GM18909 (cell line): Measurements from ENCODE around the gene GRP.

Experiments used
- ATAC-seq: cut with Tn5 transposase; IDR thresholded peaks from one replicate; pipeline ENCODE4 v1.9.1; 2021; ENCODE audit warnings: mild to moderate bottlenecking; ENCODE audit not compliant: unreplicated experiment, poor library complexity

The GRP gene

GRCh38 chr18:59219672-59220163, at the start of gene GRP:
Gene GRP (plus strand): TSS chr18:59220158. CDS start chr18:59220266, 108 bp downstream.
- ATAC-seq: no peak

GRCh38 chr18:59172664-59173249, 47.2 kb upstream of the GRP start:
- no peak for ATAC-seq

- no peak for ATAC-seq
Observed at GRCh38 chr18:59177485-59177884, 42.5 kb upstream of the GRP start.

GRCh38 chr18:59180150-59180845, 39.7 kb upstream of the GRP start:
- no peak for ATAC-seq

GRCh38 chr18:59182673-59183072, 37.3 kb upstream of the GRP start:
- no peak for ATAC-seq

- ATAC-seq: no peak
Observed at GRCh38 chr18:59189008-59189407, 30.9 kb upstream of the GRP start.

GRCh38 chr18:59189746-59190145, 30.2 kb upstream of the GRP start:
- no peak for ATAC-seq

GRCh38 chr18:59196161-59196725, 23.7 kb upstream of the GRP start:
- ATAC-seq: no peak

GRCh38 chr18:59197636-59198035, 22.3 kb upstream of the GRP start:
- ATAC-seq: no peak

GRCh38 chr18:59198215-59198614, 21.7 kb upstream of the GRP start:
- no peak for ATAC-seq

GRCh38 chr18:59200787-59201186, 19.2 kb upstream of the GRP start:
- no peak for ATAC-seq

- no peak for ATAC-seq
Observed at GRCh38 chr18:59202258-59202820, 17.6 kb upstream of the GRP start.

- no peak for ATAC-seq
Observed at GRCh38 chr18:59207506-59207905, 12.5 kb upstream of the GRP start.

- ATAC-seq: no peak
Observed at GRCh38 chr18:59208602-59209125, 11.3 kb upstream of the GRP start.

- no peak for ATAC-seq
Observed at GRCh38 chr18:59210299-59210698, 9.7 kb upstream of the GRP start.

- ATAC-seq: no peak
Observed at GRCh38 chr18:59211629-59212028, 8.3 kb upstream of the GRP start.

GRCh38 chr18:59218018-59218417, 1.9 kb upstream of the GRP start:
- no peak for ATAC-seq

- no peak for ATAC-seq
Observed at GRCh38 chr18:59220164-59220783, 316 bp downstream of the GRP start.

- ATAC-seq: no peak
Observed at GRCh38 chr18:59220784-59221765, 1.1 kb downstream of the GRP start.

- no peak for ATAC-seq
Observed at GRCh38 chr18:59222341-59222740, 2.4 kb downstream of the GRP start.
